SK-N-SH (cell line): Measurements from ENCODE around the gene RASGRF1. TPM values are rescaled to one million over a fixed set of nuclear protein-coding genes. Genes with fewer than 3 reads are reported as not detected.

Experiments used
- CTCF ChIA-PET: fragments of 300-600, 350-600 bp; formaldehyde crosslinking; extraction: SDS; loops from one replicate; lab custom pipeline; 2021; lab: Yijun Ruan, JAX
- POLR2A ChIA-PET: fragments of 350-600 bp; sonication (Branson Sonifier 250); formaldehyde crosslinking; extraction: SDS; loops from one replicate; lab custom pipeline; 2020; ENCODE audit warnings: antibody characterized with exemption, inconsistent platforms; lab: Yijun Ruan, JAX
- DNase-seq: peaks from one replicate; pipeline ENCODE4 v3.0.0; 2012
- H2AFZ ChIP-seq: fragments of 200-600 bp; sonication (generic); 2 replicates; pipeline ENCODE4 v1.8.1; 2016; ENCODE audit warnings: antibody characterized with exemption, mild to moderate bottlenecking, low read depth
- H3F3A ChIP-seq: fragments of 200-600 bp; sonication (generic); replicated peaks from 2 replicates; pipeline ENCODE3; 2016; ENCODE audit warnings: antibody characterized with exemption, mild to moderate bottlenecking; ENCODE audit not compliant: insufficient read depth
- H3K27ac ChIP-seq, 2 experiments: fragments of 200-500 bp in 1 of 2; fragments of 200-600 bp in 1 of 2; sonication (Bioruptor generic) in 1 of 2; sonication (generic), shearing (Covaris generic) in 1 of 2; 2 replicates each; pipeline versions ENCODE4 v1.5.1 to v1.6.1; 2014 to 2016; ENCODE audit warnings: low read depth in 2 of 2, inconsistent platforms in 1 of 2, low read length in 1 of 2, mild to moderate bottlenecking in 1 of 2, mixed read lengths in 1 of 2
- H3K27me3 ChIP-seq: fragments of 200-600 bp; sonication (generic), shearing (Covaris generic); 2 replicates; pipeline ENCODE4 v1.6.1; 2016; ENCODE audit warnings: mixed run types; ENCODE audit not compliant: insufficient read depth
- H3K36me3 ChIP-seq, 2 experiments: fragments of 200-500 bp in 1 of 2; fragments of 200-600 bp in 1 of 2; sonication (Bioruptor generic) in 1 of 2; sonication (generic) in 1 of 2; replicated peaks in 1 of 2; 2 replicates each; pipeline versions ENCODE3 to v1.5.1; 2014 to 2016; ENCODE audit warnings: low read length in 1 of 2, mild to moderate bottlenecking in 1 of 2; ENCODE audit not compliant: insufficient read depth in 2 of 2, control insufficient read depth in 1 of 2
- H3K4me1 ChIP-seq, 2 experiments: fragments of 200-500 bp in 1 of 2; fragments of 200-600 bp in 1 of 2; sonication (Bioruptor generic) in 1 of 2; sonication (generic), shearing (Covaris generic) in 1 of 2; 2 replicates each; pipeline versions ENCODE4 v1.5.1 to v1.6.1; 2014 to 2016; ENCODE audit warnings: low read depth in 1 of 2, low read length in 1 of 2, mixed run types in 1 of 2; ENCODE audit not compliant: insufficient read depth in 2 of 2, control insufficient read depth in 1 of 2
- H3K4me2 ChIP-seq: fragments of 200-600 bp; sonication (generic), shearing (Covaris generic); 2 replicates; pipeline ENCODE4 v1.6.1; 2017; ENCODE audit warnings: mixed run types
- H3K4me3 ChIP-seq, 2 experiments: fragments of 200-500 bp in 1 of 2; fragments of 200-600 bp in 1 of 2; sonication (Bioruptor generic) in 1 of 2; sonication (generic), shearing (Covaris generic) in 1 of 2; 2 replicates each; pipeline versions ENCODE4 v1.5.1 to v1.8.1; 2014 to 2016; ENCODE audit warnings: low read depth in 2 of 2, inconsistent platforms in 1 of 2, low read length in 1 of 2, mild to moderate bottlenecking in 1 of 2, mixed read lengths in 1 of 2, moderate library complexity in 1 of 2
- H3K79me2 ChIP-seq: fragments of 200-600 bp; sonication (generic); 2 replicates; pipeline ENCODE4 v1.8.1; 2017; ENCODE audit warnings: mild to moderate bottlenecking; ENCODE audit not compliant: insufficient read depth
- H3K9ac ChIP-seq: fragments of 200-600 bp; sonication (generic); 2 replicates; pipeline ENCODE4 v1.6.1; 2017; ENCODE audit warnings: mixed run types
- H3K9me2 ChIP-seq: fragments of 200-600 bp; sonication (generic); 2 replicates; pipeline ENCODE4 v1.6.1; 2017; ENCODE audit warnings: mixed run types
- H3K9me3 ChIP-seq: fragments of 200-600 bp; sonication (generic); 2 replicates; pipeline ENCODE4 v1.6.1; 2017; ENCODE audit warnings: mixed run types, mild to moderate bottlenecking, moderate library complexity
- H4K20me1 ChIP-seq: fragments of 200-600 bp; sonication (generic); 2 replicates; pipeline ENCODE4 v1.6.1; 2017; ENCODE audit warnings: mild to moderate bottlenecking, mixed run types; ENCODE audit not compliant: insufficient read depth
- FOXJ3 ChIP-seq: sonication (generic); formaldehyde crosslinking; IDR thresholded peaks from 2 replicates; pipeline ENCODE4 v1.5.1; 2020; ENCODE audit warnings: mild to moderate bottlenecking, missing genetic modification reagents
- FOXM1 ChIP-seq: IDR thresholded peaks from 2 replicates; pipeline ENCODE4 v1.4.0; 2012; ENCODE audit warnings: low read depth, mild to moderate bottlenecking
- GABPA ChIP-seq: IDR thresholded peaks from 2 replicates; pipeline ENCODE4 v1.4.0; 2012; ENCODE audit warnings: low read depth, mild to moderate bottlenecking
- MEF2A ChIP-seq: IDR thresholded peaks from 2 replicates; pipeline ENCODE4 v1.4.0; 2012; ENCODE audit warnings: low read depth, borderline replicate concordance
- RXRA ChIP-seq: IDR thresholded peaks from 2 replicates; pipeline ENCODE4 v1.4.0; 2012; ENCODE audit warnings: low read depth, mild to moderate bottlenecking, borderline replicate concordance
- SMC3 ChIP-seq: IDR thresholded peaks from 2 replicates; pipeline ENCODE4 v1.6.1; 2012; ENCODE audit warnings: low read depth, low read length, improper control_type of control experiment
- TCF12 ChIP-seq: IDR thresholded peaks from 2 replicates; pipeline ENCODE4 v1.4.0; 2012
- YY1 ChIP-seq: IDR thresholded peaks from 2 replicates; pipeline ENCODE4 v1.4.0; 2012; ENCODE audit warnings: low read depth, mild to moderate bottlenecking
- WGBS: methylation state at CpG from one replicate; pipeline ENCODE4 v1.1.6; 2017; ENCODE audit warnings: low lambda C conversion rate; 5-methylcytosine and 5-hydroxymethylcytosine counted together
- polyA plus RNA-seq, 3 experiments: library from polyadenylated mRNA; depleted of rRNA; stranded (reverse); fragments of >200 nt; gene quantifications; 2 replicates each; pipeline ENCODE4 v1.2.3, GENCODE V29; 2012
- TF ChIP-seq, protein P1 (sequence below): IDR thresholded peaks from 2 replicates; pipeline ENCODE4 v1.6.1; 2012; ENCODE audit warnings: mild to moderate bottlenecking, low read depth, low read length, moderate library complexity

The RASGRF1 gene
- polyA plus RNA-seq, 1 of the 3 experiments (the other 2 are of a cell fraction) = 0.10 TPM

DNA sequence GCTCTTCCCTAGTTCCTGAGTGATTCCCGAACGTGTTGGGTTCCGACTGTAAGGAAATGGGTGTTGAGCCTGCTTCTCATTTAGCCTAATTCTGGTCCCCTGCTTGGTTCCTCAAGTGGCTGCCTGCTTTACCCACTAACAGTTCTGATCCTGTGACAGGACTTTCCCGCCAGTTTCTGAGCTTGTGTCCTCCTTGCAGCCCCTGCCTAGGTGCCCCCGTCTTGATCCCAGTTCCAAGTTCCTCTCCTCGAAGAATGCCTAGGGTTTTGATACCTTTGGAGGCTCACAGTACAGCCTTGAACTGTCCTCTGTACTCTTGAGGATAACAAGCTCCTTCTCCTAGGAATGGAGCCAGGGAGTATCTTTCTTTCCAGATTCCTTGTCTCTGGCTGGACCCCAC, 12.0 kb upstream of the RASGRF1 start:
- WGBS = 35% methylated on average over 6 of the region's 6 CpGs
- CTCF ChIA-PET = interaction anchor here (1.8 kb wide), 1 partner anchor 75 kb away, joined by 6 read pairs; no protein-coding TSS in a partner anchor
- POLR2A ChIA-PET = no interaction called here
- Histone ChIP-seq H3K9me2 (no peaks in the 10 kb centered on the region), H3K27ac (no peak overlapping the region), H3K79me2 (no peaks in the 10 kb centered on the region), H3K9ac (no peak overlapping the region), H3K4me3 (no peak overlapping the region), H3K4me1 (no peaks in the 10 kb centered on the region; a peak in 1 of 4 replicates), H2AFZ (no peak overlapping the region), H3F3A (no peaks in the 10 kb centered on the region), H3K27me3 (no peaks in the 10 kb centered on the region), H3K9me3 (no peaks in the 10 kb centered on the region), H3K36me3 (no peaks in the 10 kb centered on the region), H4K20me1 (no peaks in the 10 kb centered on the region), H3K4me2 (no peak overlapping the region)
- no peak for TF ChIP-seq MEF2A
- no peak for DNase-seq

DNA sequence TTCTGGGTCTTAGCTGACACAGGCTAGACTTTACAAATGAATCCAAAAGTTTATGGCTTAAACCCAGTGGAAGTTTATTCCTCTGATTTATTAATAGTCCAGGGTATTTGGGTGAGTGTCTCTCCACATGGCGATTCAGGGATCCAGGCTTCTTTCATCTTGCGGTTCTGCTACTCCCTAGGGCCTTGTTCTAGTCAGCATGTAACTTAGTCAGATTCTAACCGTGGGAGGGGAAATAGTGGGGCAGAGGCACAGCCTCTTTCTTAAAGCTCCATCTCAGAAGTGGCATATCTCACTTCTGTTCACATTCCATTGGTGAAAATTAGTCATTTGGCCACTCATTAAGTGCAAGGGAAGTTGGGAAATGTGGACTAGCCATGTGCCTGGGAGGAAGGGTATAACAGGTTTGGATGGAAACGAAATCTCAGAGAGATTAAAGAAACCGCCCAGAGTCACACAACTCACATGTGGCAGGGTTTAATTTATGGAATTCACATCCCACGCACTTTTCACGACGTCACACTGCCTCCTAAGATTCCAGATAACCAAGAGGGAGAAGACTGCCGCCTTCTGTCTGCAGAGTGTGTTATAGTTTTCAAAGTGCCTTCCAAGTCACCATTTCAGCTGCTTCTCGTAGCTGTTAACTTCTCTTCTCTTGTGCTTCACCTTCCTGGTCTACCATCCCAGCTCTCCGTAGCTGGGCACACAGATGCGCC, 11.4 kb upstream of the RASGRF1 start:
- POLR2A ChIA-PET = no interaction called here
- Histone ChIP-seq H3K36me3 (no peaks in the 10 kb centered on the region), H3K9ac (no peak overlapping the region), H3K9me3 (no peaks in the 10 kb centered on the region), H3K4me3 (no peak overlapping the region), H2AFZ (no peak overlapping the region), H4K20me1 (no peaks in the 10 kb centered on the region), H3K4me2 (no peak overlapping the region), H3K27ac (no peak overlapping the region), H3K79me2 (no peaks in the 10 kb centered on the region), H3K27me3 (no peaks in the 10 kb centered on the region), H3F3A (no peaks in the 10 kb centered on the region), H3K9me2 (no peaks in the 10 kb centered on the region), H3K4me1 (no peaks in the 10 kb centered on the region; a peak in 1 of 4 replicates)
- DNase-seq = no peak
- WGBS = 46% methylated on average over 12 of the region's 12 CpGs
- TF ChIP-seq TCF12 = no peak
- TF ChIP-seq SMC3 = no peak
- TF ChIP-seq FOXJ3 (CRISPR knock-in tag) = no peak
- TF ChIP-seq YY1 = no peak
- TF ChIP-seq RXRA = no peak
- CTCF ChIA-PET = interaction anchor here (1.8 kb wide), 1 partner anchor 74 kb away, joined by 6 read pairs; no protein-coding TSS in a partner anchor

GRCh38 chr15:79099692-79100091, 9.1 kb upstream of the RASGRF1 start:
- TF ChIP-seq, protein P1, sequence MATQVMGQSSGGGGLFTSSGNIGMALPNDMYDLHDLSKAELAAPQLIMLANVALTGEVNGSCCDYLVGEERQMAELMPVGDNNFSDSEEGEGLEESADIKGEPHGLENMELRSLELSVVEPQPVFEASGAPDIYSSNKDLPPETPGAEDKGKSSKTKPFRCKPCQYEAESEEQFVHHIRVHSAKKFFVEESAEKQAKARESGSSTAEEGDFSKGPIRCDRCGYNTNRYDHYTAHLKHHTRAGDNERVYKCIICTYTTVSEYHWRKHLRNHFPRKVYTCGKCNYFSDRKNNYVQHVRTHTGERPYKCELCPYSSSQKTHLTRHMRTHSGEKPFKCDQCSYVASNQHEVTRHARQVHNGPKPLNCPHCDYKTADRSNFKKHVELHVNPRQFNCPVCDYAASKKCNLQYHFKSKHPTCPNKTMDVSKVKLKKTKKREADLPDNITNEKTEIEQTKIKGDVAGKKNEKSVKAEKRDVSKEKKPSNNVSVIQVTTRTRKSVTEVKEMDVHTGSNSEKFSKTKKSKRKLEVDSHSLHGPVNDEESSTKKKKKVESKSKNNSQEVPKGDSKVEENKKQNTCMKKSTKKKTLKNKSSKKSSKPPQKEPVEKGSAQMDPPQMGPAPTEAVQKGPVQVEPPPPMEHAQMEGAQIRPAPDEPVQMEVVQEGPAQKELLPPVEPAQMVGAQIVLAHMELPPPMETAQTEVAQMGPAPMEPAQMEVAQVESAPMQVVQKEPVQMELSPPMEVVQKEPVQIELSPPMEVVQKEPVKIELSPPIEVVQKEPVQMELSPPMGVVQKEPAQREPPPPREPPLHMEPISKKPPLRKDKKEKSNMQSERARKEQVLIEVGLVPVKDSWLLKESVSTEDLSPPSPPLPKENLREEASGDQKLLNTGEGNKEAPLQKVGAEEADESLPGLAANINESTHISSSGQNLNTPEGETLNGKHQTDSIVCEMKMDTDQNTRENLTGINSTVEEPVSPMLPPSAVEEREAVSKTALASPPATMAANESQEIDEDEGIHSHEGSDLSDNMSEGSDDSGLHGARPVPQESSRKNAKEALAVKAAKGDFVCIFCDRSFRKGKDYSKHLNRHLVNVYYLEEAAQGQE = peak; percentile 87
- TF ChIP-seq GABPA (no peak), FOXM1 (no peak)
- 46% methylated on average over 4 of the region's 4 CpGs for WGBS
- CTCF ChIA-PET = interaction anchor here (1.0 to 1.2 kb wide), 2 partner anchors 14 to 85 kb away, joined by 3 to 4 read pairs; no protein-coding TSS in a partner anchor

More at GRCh38 chr15:79099692-79100091, 9.1 kb upstream of the RASGRF1 start:
- Histone ChIP-seq H3K9me3 (no peaks in the 10 kb centered on the region), H3K9me2 (no peaks in the 10 kb centered on the region), H4K20me1 (no peaks in the 10 kb centered on the region), H3K79me2 (no peaks in the 10 kb centered on the region), H3K4me3 (no peak overlapping the region), H3F3A (no peaks in the 10 kb centered on the region), H3K27me3 (no peaks in the 10 kb centered on the region), H3K27ac (no peak overlapping the region), H3K4me2 (no peak overlapping the region), H3K9ac (no peak overlapping the region), H3K36me3 (no peaks in the 10 kb centered on the region), H3K4me1 (no peaks in the 10 kb centered on the region; a peak in 1 of 4 replicates), H2AFZ (no peak overlapping the region)
- no peak for DNase-seq
- POLR2A ChIA-PET = no interaction called here
